Tibial artery (tissue), 4 donors: ENCODE measurements around the gene TSC22D1.
"Not testable (repeated sequence)": the region's sequence is repeated elsewhere in the genome, so short reads cannot be mapped to it uniquely, and the experiment has no call there.

Experiments
- DNase-seq, 2 donors: peaks; one replicate each; pipeline ENCODE4 v3.0.0-alpha.2; 2019
- H3K27ac ChIP-seq, 2 donors: fragments of 200-600 bp; sonication (generic) in 1 of 2; 1 replicate in 1 of 2; 2 replicates in 1 of 2; pipeline ENCODE4 v1.5.1; 2018 to 2019; ENCODE audit warnings: mild to moderate bottlenecking in 1 of 2
- H3K27me3 ChIP-seq, 2 donors: fragments of 200-600 bp; sonication (generic) in 1 of 2; one replicate each; pipeline versions ENCODE4 v1.5.1 to v1.6.0; 2016 to 2019
- H3K36me3 ChIP-seq, 3 donors: fragments of 200-600 bp; sonication (generic) in 2 of 3; one replicate each; pipeline ENCODE4 v1.5.1; 2016 to 2019; ENCODE audit warnings: mild to moderate bottlenecking in 2 of 3
- H3K4me1 ChIP-seq, 4 donors: fragments of 200-600 bp; sonication (generic) in 2 of 4; 1 replicate in 3 of 4; 2 replicates in 1 of 4; pipeline ENCODE4 v1.5.1; 2016 to 2019
- H3K4me3 ChIP-seq, 2 donors: fragments of 200-600 bp; sonication (generic) in 1 of 2; 1 replicate in 1 of 2; 2 replicates in 1 of 2; pipeline ENCODE4 v1.5.1; 2018 to 2019; ENCODE audit warnings: mild to moderate bottlenecking in 2 of 2
- H3K9me3 ChIP-seq, 3 donors: fragments of 200-600 bp; sonication (generic) in 1 of 3; one replicate each; pipeline ENCODE4 v1.5.1; 2016 to 2019
- CTCF ChIP-seq, 2 experiments: fragments of 200-600 bp in 1 of 2; fragments of 450-650 bp in 1 of 2; IDR thresholded peaks; one replicate each; pipeline ENCODE4 v1.5.1; 2017 to 2019; ENCODE audit warnings: antibody characterized with exemption in 2 of 2, mild to moderate bottlenecking in 1 of 2, moderate library complexity in 1 of 2
- intact Hi-C: fragments of 100-400 bp; cut with DNase I; formaldehyde crosslinking; loops from one replicate; pipeline ENCODE4 v1.15.0; 2023; ENCODE audit warnings: low total_unique reads

Gene TSC22D1

GRCh38 chr13:44514278-44514677 lies 61.9 kb downstream of the TSC22D1 start:
- no peak for DNase-seq

GRCh38 chr13:44509853-44510252 lies 66.3 kb downstream of the TSC22D1 start:
- intact Hi-C loops, DNase-seq, H3K4me1 ChIP-seq, H3K4me3 ChIP-seq, H3K27me3 ChIP-seq, H3K9me3 ChIP-seq, H3K27ac ChIP-seq: not testable (repeated sequence)
- H3K36me3 ChIP-seq = peaks cover 0 to 13% (median 12%) of the 10 kb centered on the region in 3 donors

More at GRCh38 chr13:44514278-44514677, 61.9 kb downstream of the TSC22D1 start:
- no peaks in the 10 kb centered on the region for H3K9me3 ChIP-seq
- H3K27ac ChIP-seq = no peak overlapping the region
- no peaks in the 10 kb centered on the region for H3K4me1 ChIP-seq
- no peak for TF ChIP-seq CTCF (IDR thresholded peaks at IDR 0.05)
- H3K27me3 ChIP-seq = no peaks in the 10 kb centered on the region
- H3K4me3 ChIP-seq = no peak overlapping the region
- intact Hi-C loops = no loop called here
- peaks cover 0 to 13% (median 12%) of the 10 kb centered on the region in 3 donors for H3K36me3 ChIP-seq

- TF ChIP-seq CTCF (IDR thresholded peaks at IDR 0.05) = no peak
- no peak overlapping the region for H3K27ac ChIP-seq
- intact Hi-C loops = no loop called here
Observed at GRCh38 chr13:44508562-44509077, 67.5 kb downstream of the TSC22D1 start.

GRCh38 chr13:44507639-44508038 lies 68.5 kb downstream of the TSC22D1 start:
- no peak for TF ChIP-seq CTCF (IDR thresholded peaks at IDR 0.05)
- Histone ChIP-seq H3K27ac (no peak overlapping the region), H3K4me3 (no peak overlapping the region), H3K9me3 (no peaks in the 10 kb centered on the region), H3K36me3 (peaks cover 0 to 9% (median 8%) of the 10 kb centered on the region in 3 donors), H3K4me1 (peaks cover 0 to 11% (median 0%) of the 10 kb centered on the region in 4 donors), H3K27me3 (no peaks in the 10 kb centered on the region)
- DNase-seq = no peak
- intact Hi-C loops = no loop called here

More at GRCh38 chr13:44508562-44509077, 67.5 kb downstream of the TSC22D1 start:
- H3K27me3 ChIP-seq = no peaks in the 10 kb centered on the region
- no peak overlapping the region for H3K4me3 ChIP-seq
- H3K36me3 ChIP-seq = peaks cover 0 to 11% (median 9%) of the 10 kb centered on the region in 3 donors
- no peak for DNase-seq
- no peaks in the 10 kb centered on the region for H3K9me3 ChIP-seq
- peaks cover 0 to 11% (median 0%) of the 10 kb centered on the region in 4 donors for H3K4me1 ChIP-seq

- H3K36me3 ChIP-seq = peaks cover 0 to 9% (median 8%) of the 10 kb centered on the region in 3 donors
- no peaks in the 10 kb centered on the region for H3K9me3 ChIP-seq
- H3K4me1 ChIP-seq = peaks cover 0 to 11% (median 0%) of the 10 kb centered on the region in 4 donors
- H3K4me3 ChIP-seq = no peak overlapping the region
- intact Hi-C loops = no loop called here
- H3K27me3 ChIP-seq = no peaks in the 10 kb centered on the region
- no peak for DNase-seq
- no peak for TF ChIP-seq CTCF (IDR thresholded peaks at IDR 0.05)
- no peak overlapping the region for H3K27ac ChIP-seq
Observed at GRCh38 chr13:44506719-44507118, 69.4 kb downstream of the TSC22D1 start.

- peaks cover 0 to 9% (median 8%) of the 10 kb centered on the region in 3 donors for H3K36me3 ChIP-seq
- H3K4me1 ChIP-seq = peaks cover 0 to 11% (median 0%) of the 10 kb centered on the region in 4 donors
- no peak for TF ChIP-seq CTCF (IDR thresholded peaks at IDR 0.05)
- intact Hi-C loops = no loop called here
- H3K27me3 ChIP-seq = no peaks in the 10 kb centered on the region
- H3K4me3 ChIP-seq = no peak overlapping the region
- no peaks in the 10 kb centered on the region for H3K9me3 ChIP-seq
- no peak for DNase-seq
- H3K27ac ChIP-seq = no peak overlapping the region
Observed at GRCh38 chr13:44506251-44506650, 69.9 kb downstream of the TSC22D1 start.
